PFSK-1 (cell line): Measurements from ENCODE around the gene ABHD17B.

Source experiments
- FOXP2 ChIP-seq: optimal IDR thresholded peaks from 2 replicates; pipeline ENCODE3; 2011; ENCODE audit warnings: borderline replicate concordance, control low read depth, inconsistent platforms; ENCODE audit not compliant: insufficient read depth; ENCODE audit errors: extremely low read length, extremely low read depth
- POLR2AphosphoS5 ChIP-seq: IDR thresholded peaks from 2 replicates; pipeline ENCODE4 v1.6.1; 2012; ENCODE audit warnings: low read depth, mild to moderate bottlenecking, control low read depth, low read length, moderate library complexity
- REST ChIP-seq, 2 experiments: IDR thresholded peaks; 2 replicates each; pipeline versions ENCODE4 v1.6.1 to v1.8.0; 2011 to 2012; ENCODE audit warnings: low read depth in 2 of 2, low read length in 2 of 2, control low read depth in 1 of 2, inconsistent platforms in 1 of 2, mild to moderate bottlenecking in 1 of 2, moderate library complexity in 1 of 2; ENCODE audit not compliant: insufficient read depth in 1 of 2
- SIN3A ChIP-seq: IDR thresholded peaks from 2 replicates; pipeline ENCODE4 v1.6.1; 2012; ENCODE audit warnings: mild to moderate bottlenecking, low read length, moderate library complexity, borderline replicate concordance; ENCODE audit not compliant: insufficient read depth
- TAF1 ChIP-seq: IDR thresholded peaks from 2 replicates; pipeline ENCODE4 v1.6.1; 2012; ENCODE audit warnings: low read length, control low read depth, borderline replicate concordance; ENCODE audit not compliant: insufficient read depth

DNA sequence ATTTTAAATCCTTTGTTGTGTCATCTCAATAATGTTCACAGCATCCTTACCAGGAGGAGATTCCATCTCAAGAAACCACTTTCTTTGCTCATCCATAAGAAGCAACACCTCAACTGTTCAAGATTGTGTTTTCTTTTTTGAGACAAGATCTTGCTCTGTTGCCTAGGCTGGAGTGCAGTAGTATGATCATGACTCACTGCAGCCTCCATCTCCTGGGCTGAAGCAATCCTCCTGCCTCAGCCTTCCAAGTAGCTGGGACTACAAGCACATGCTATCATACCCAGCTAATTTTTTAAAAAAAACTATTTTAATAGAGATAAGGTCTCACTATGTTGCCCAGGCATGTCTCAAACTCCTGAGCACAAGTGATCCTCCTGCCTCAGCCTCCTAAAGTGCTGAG lies 60.0 kb downstream of the ABHD17B start:
- no peak for TF ChIP-seq SIN3A
- no peak for TF ChIP-seq REST (IDR thresholded peaks at IDR 0.05; ENCODE audit: insufficient read depth in 1 of 2, low read depth in 2 of 2, low read length in 2 of 2)
- TF ChIP-seq POLR2AphosphoS5 = no peak
- TF ChIP-seq TAF1 = no peak
- no peak for TF ChIP-seq FOXP2
